H9 (cell line): ENCODE results near the gene PRPF40A. TPM values are rescaled to one million over a fixed set of nuclear protein-coding genes. Genes with fewer than 3 reads are reported as not detected.

Source experiments
- DNase-seq: peaks from one replicate; pipeline ENCODE4 v3.0.0-alpha.2; 2017
- H2AFZ ChIP-seq: one replicate; pipeline ENCODE4 v1.6.1; 2013; ENCODE audit warnings: mild to moderate bottlenecking, low read length, control low read depth, moderate library complexity
- H2AK5ac ChIP-seq: 2 replicates; pipeline ENCODE4 v1.6.1; 2013; ENCODE audit warnings: low read length, control low read depth, mixed read lengths; ENCODE audit not compliant: insufficient read length
- H2BK120ac ChIP-seq: one replicate; pipeline ENCODE4 v1.6.1; 2013; ENCODE audit warnings: low read depth, mild to moderate bottlenecking, low read length, control low read depth, inconsistent platforms; ENCODE audit not compliant: poor library complexity, severe bottlenecking
- H2BK12ac ChIP-seq: 2 replicates; pipeline ENCODE4 v1.6.1; 2013; ENCODE audit warnings: low read length, control low read depth, mixed read lengths, low read depth; ENCODE audit not compliant: insufficient read length
- H2BK15ac ChIP-seq: 2 replicates; pipeline ENCODE4 v1.6.1; 2013; ENCODE audit warnings: low read depth, low read length, control low read depth
- H2BK20ac ChIP-seq: one replicate; pipeline ENCODE4 v1.6.1; 2013; ENCODE audit warnings: low read depth, mild to moderate bottlenecking, low read length, control low read depth, inconsistent platforms; ENCODE audit not compliant: poor library complexity, severe bottlenecking
- H2BK5ac ChIP-seq: 2 replicates; pipeline ENCODE4 v1.6.1; 2013; ENCODE audit warnings: low read length, control low read depth, mixed read lengths; ENCODE audit not compliant: insufficient read length
- H3K14ac ChIP-seq: 2 replicates; pipeline ENCODE4 v1.6.1; 2013; ENCODE audit warnings: low read length, control low read depth; ENCODE audit not compliant: insufficient read depth
- H3K18ac ChIP-seq: 2 replicates; pipeline ENCODE4 v1.6.1; 2013; ENCODE audit warnings: low read depth, mild to moderate bottlenecking, mixed read lengths, low read length, control low read depth; ENCODE audit not compliant: insufficient read length
- H3K23ac ChIP-seq: 2 replicates; pipeline ENCODE4 v1.6.1; 2013; ENCODE audit warnings: low read length, control low read depth, mixed read lengths, low read depth; ENCODE audit not compliant: insufficient read length
- H3K23me2 ChIP-seq: 2 replicates; pipeline ENCODE4 v1.6.1; 2013; ENCODE audit warnings: low read depth, mild to moderate bottlenecking, mixed read lengths, low read length, control low read depth; ENCODE audit not compliant: insufficient read length, poor library complexity, severe bottlenecking
- H3K27ac ChIP-seq: 2 replicates; pipeline ENCODE4 v1.5.1; 2013; ENCODE audit warnings: low read length, control low read depth, mixed read lengths, low read depth; ENCODE audit not compliant: insufficient read length
- H3K27me3 ChIP-seq: 2 replicates; pipeline ENCODE4 v1.6.1; 2013; ENCODE audit warnings: low read length, control low read depth, inconsistent platforms; ENCODE audit not compliant: insufficient read depth
- H3K4ac ChIP-seq: 2 replicates; pipeline ENCODE4 v1.6.1; 2013; ENCODE audit warnings: low read depth, mild to moderate bottlenecking, control low read depth, inconsistent platforms, low read length, moderate library complexity
- H3K4me1 ChIP-seq: 2 replicates; pipeline ENCODE4 v1.6.1; 2013; ENCODE audit warnings: low read length, control low read depth, inconsistent platforms; ENCODE audit not compliant: insufficient read depth
- H3K4me2 ChIP-seq: 2 replicates; pipeline ENCODE4 v1.6.1; 2013; ENCODE audit warnings: low read length, control low read depth, mixed read lengths; ENCODE audit not compliant: insufficient read length, insufficient read depth
- H3K56ac ChIP-seq: 2 replicates; pipeline ENCODE4 v1.6.1; 2013; ENCODE audit warnings: low read depth, mild to moderate bottlenecking, mixed read lengths, low read length, control low read depth; ENCODE audit not compliant: insufficient read length
- H3K79me1 ChIP-seq: 2 replicates; pipeline ENCODE4 v1.6.1; 2013; ENCODE audit warnings: low read depth, mild to moderate bottlenecking, moderate library complexity, low read length, control low read depth, inconsistent platforms; ENCODE audit not compliant: insufficient read depth, poor library complexity, severe bottlenecking
- H3K79me2 ChIP-seq: 2 replicates; pipeline ENCODE4 v1.6.1; 2013; ENCODE audit warnings: low read length, control low read depth, inconsistent platforms; ENCODE audit not compliant: insufficient read depth
- H3K9ac ChIP-seq: 2 replicates; pipeline ENCODE4 v1.6.1; 2013; ENCODE audit warnings: low read length, control low read depth, mixed read lengths; ENCODE audit not compliant: insufficient read length; ENCODE audit errors: extremely low read depth
- H3K9me3 ChIP-seq: one replicate; pipeline ENCODE4 v1.6.1; 2013; ENCODE audit warnings: low read depth, low read length, inconsistent platforms; ENCODE audit not compliant: control insufficient read depth
- H3T11ph ChIP-seq: one replicate; pipeline ENCODE4 v1.6.1; 2013; ENCODE audit warnings: mild to moderate bottlenecking, low read length, control low read depth, inconsistent platforms
- H4K20me1 ChIP-seq: one replicate; pipeline ENCODE4 v1.6.1; 2013; ENCODE audit not compliant: control insufficient read depth, insufficient read length, insufficient read depth
- H4K5ac ChIP-seq: 2 replicates; pipeline ENCODE4 v1.6.1; 2013; ENCODE audit warnings: low read depth, mild to moderate bottlenecking, mixed read lengths, low read length, control low read depth; ENCODE audit not compliant: insufficient read length
- H4K8ac ChIP-seq: replicated peaks from 2 replicates; pipeline ENCODE4 v1.6.1; 2013; ENCODE audit warnings: low read length, control low read depth, mixed read lengths, low read depth; ENCODE audit not compliant: insufficient read length
- H4K91ac ChIP-seq: 2 replicates; pipeline ENCODE4 v1.6.1; 2013; ENCODE audit warnings: low read depth, mild to moderate bottlenecking, moderate library complexity, mixed read lengths, low read length, control low read depth; ENCODE audit not compliant: insufficient read length
- H3K27ac Mint-ChIP-seq, 3 experiments: 2 replicates in 2 of 3; 3 replicates in 1 of 3; pipeline ENCODE4 v1.8.0; 2020 to 2021; ENCODE audit warnings: mixed read lengths in 3 of 3, mild to moderate bottlenecking in 1 of 3, moderate library complexity in 1 of 3
- H3K27me3 Mint-ChIP-seq: 2 replicates; pipeline ENCODE4 v1.8.0; 2021; ENCODE audit warnings: low read depth, mild to moderate bottlenecking, moderate library complexity, mixed read lengths
- H3K36me3 Mint-ChIP-seq, 3 experiments: 2 replicates in 2 of 3; 3 replicates in 1 of 3; pipeline ENCODE4 v1.8.0; 2020 to 2021; ENCODE audit warnings: low read depth in 3 of 3, mixed read lengths in 3 of 3; ENCODE audit not compliant: insufficient read depth in 1 of 3
- H3K4me1 Mint-ChIP-seq, 2 experiments: 2 replicates each; pipeline ENCODE4 v1.8.0; 2020; ENCODE audit warnings: mixed read lengths in 2 of 2
- H3K4me3 Mint-ChIP-seq, 2 experiments: 2 replicates in 1 of 2; 3 replicates in 1 of 2; pipeline ENCODE4 v1.8.0; 2020 to 2021; ENCODE audit warnings: mild to moderate bottlenecking in 2 of 2, mixed read lengths in 2 of 2, moderate library complexity in 1 of 2
- H3K9me3 Mint-ChIP-seq, 2 experiments: 2 replicates in 1 of 2; 3 replicates in 1 of 2; pipeline ENCODE4 v1.8.0; 2020; ENCODE audit warnings: mild to moderate bottlenecking in 2 of 2, mixed read lengths in 2 of 2, moderate library complexity in 1 of 2
- CTCF ChIP-seq: fragments of 200-600 bp; sonication (generic); conservative IDR thresholded peaks from 3 replicates; pipeline ENCODE4 v1.8.0; 2021; ENCODE audit warnings: antibody characterized with exemption, mild to moderate bottlenecking
- WGBS: extraction: QIAGEN DNeasy Blood & Tissue Kit; methylation state at CpG from one replicate; pipeline ENCODE4 v1.1.7; 2013; ENCODE audit warnings: missing lambda C conversion rate, low lambda C conversion rate, mixed read lengths; ENCODE audit not compliant: insufficient read length; ENCODE audit errors: extremely low coverage; 5-methylcytosine and 5-hydroxymethylcytosine counted together
- total RNA-seq: library from RNA; stranded (reverse); gene quantifications from 2 replicates; pipeline ENCODE4 v1.2.1, GENCODE V29; 2021

PRPF40A gene
- total RNA-seq, 1 experiment from 2014 or later = 158 TPM

GRCh38 chr2:152646775-152647174 lies 70.5 kb downstream of the PRPF40A start:
- no peak overlapping the region for H2BK12ac ChIP-seq
- no peaks in the 10 kb centered on the region for H3K9me3 ChIP-seq
- peaks cover 5 to 33% (median 26%) of the 10 kb centered on the region in 3 experiments; a peak in 6 of 7 replicates for H3K36me3 Mint-ChIP-seq
- H3K4me1 Mint-ChIP-seq = peaks cover 4 to 33% of the 10 kb centered on the region in 2 experiments
- no peak overlapping the region for H3K18ac ChIP-seq
- no peak overlapping the region for H3K27ac ChIP-seq
- H3K27me3 ChIP-seq = no peaks in the 10 kb centered on the region
- H3K4me1 ChIP-seq = peaks cover 3% of the 10 kb centered on the region; the same call in 1 of the 2 replicates
- H3K9me3 Mint-ChIP-seq = no peaks in the 10 kb centered on the region
- H2AK5ac ChIP-seq = no peak overlapping the region
- no peak overlapping the region for H2BK20ac ChIP-seq
- H3K4ac ChIP-seq = no peak overlapping the region
- no peak overlapping the region for H3T11ph ChIP-seq
- H3K27me3 Mint-ChIP-seq = no peaks in the 10 kb centered on the region
- H4K5ac ChIP-seq = no peak overlapping the region
- H3K9ac ChIP-seq = no peak overlapping the region
- no peak for DNase-seq
- no peak overlapping the region for H4K91ac ChIP-seq
- no peaks in the 10 kb centered on the region for H3K79me2 ChIP-seq
- H4K8ac ChIP-seq = no peak overlapping the region
- no peak overlapping the region for H2AFZ ChIP-seq
- no peaks in the 10 kb centered on the region for H3K79me1 ChIP-seq
- peak overlapping the region in 1 of 3 experiments; percentile 59; a peak in 3 of 7 replicates for H3K27ac Mint-ChIP-seq
- H3K4me3 Mint-ChIP-seq = no peak overlapping the region
- TF ChIP-seq CTCF = no peak
- no peak overlapping the region for H2BK5ac ChIP-seq
- no peak overlapping the region for H2BK15ac ChIP-seq
- WGBS = no CpG with 5 or more reads among the region's 3 CpGs
- H3K4me2 ChIP-seq = no peak overlapping the region
- H3K56ac ChIP-seq = no peak overlapping the region
- H3K14ac ChIP-seq = no peak overlapping the region
- no peak overlapping the region for H3K23ac ChIP-seq
- no peaks in the 10 kb centered on the region for H4K20me1 ChIP-seq
- H2BK120ac ChIP-seq = no peak overlapping the region
- no peaks in the 10 kb centered on the region for H3K23me2 ChIP-seq
